HEK293 (cell line): ENCODE data around the gene DLK1.

ENCODE experiments used
- CTCF ChIA-PET: fragments of 350-600 bp; formaldehyde crosslinking; extraction: SDS; loops from one replicate; lab custom pipeline; 2021; ENCODE audit warnings: antibody characterized with exemption; lab: Yijun Ruan, JAX
- POLR2A ChIA-PET: fragments of 300-600 bp; formaldehyde crosslinking; extraction: SDS; loops from one replicate; lab custom pipeline; 2020; ENCODE audit warnings: antibody characterized with exemption, inconsistent platforms; lab: Yijun Ruan, JAX
- H3K27ac ChIP-seq: fragments of 200-500 bp; sonication (Bioruptor generic); 2 replicates; pipeline ENCODE4 v1.5.1; 2014; ENCODE audit warnings: low read depth, low read length, control low read depth, inconsistent platforms; ENCODE audit errors: extremely low read depth
- H3K36me3 ChIP-seq, 2 experiments: fragments of 200-500 bp in 1 of 2; sonication (Bioruptor generic) in 1 of 2; 1 replicate in 1 of 2; 2 replicates in 1 of 2; pipeline ENCODE4 v1.5.1; 2014 to 2017; ENCODE audit warnings: inconsistent platforms in 2 of 2, low read length in 2 of 2; ENCODE audit not compliant: control insufficient read depth in 2 of 2, insufficient read depth in 1 of 2
- H3K4me1 ChIP-seq: fragments of 200-500 bp; sonication (Bioruptor generic); 2 replicates; pipeline ENCODE4 v1.5.1; 2014; ENCODE audit warnings: mild to moderate bottlenecking, low read length, inconsistent platforms; ENCODE audit not compliant: control insufficient read depth, insufficient read depth
- H3K4me3 ChIP-seq: 2 replicates; pipeline ENCODE4 v1.5.1; 2011; ENCODE audit warnings: low read depth, mild to moderate bottlenecking, control low read depth, low read length, moderate library complexity
- H3K9me3 ChIP-seq: fragments of 200-500 bp; sonication (Bioruptor generic); 2 replicates; pipeline ENCODE4 v1.5.1; 2014; ENCODE audit warnings: low read depth, low read length, inconsistent platforms; ENCODE audit not compliant: control insufficient read depth, insufficient read depth
- EGR2 ChIP-seq: fragments of 450-650 bp; formaldehyde crosslinking; IDR thresholded peaks from 2 replicates; pipeline ENCODE4 v1.5.1; 2016; ENCODE audit warnings: low read depth, missing biosample characterization, missing genetic modification characterization
- GLIS2 ChIP-seq: fragments of 450-650 bp; formaldehyde crosslinking; IDR thresholded peaks from 2 replicates; pipeline ENCODE4 v1.5.1; 2016; ENCODE audit warnings: missing biosample characterization, missing genetic modification characterization
- KLF9 ChIP-seq: fragments of 450-650 bp; formaldehyde crosslinking; IDR thresholded peaks from 2 replicates; pipeline ENCODE4 v1.5.1; 2016; ENCODE audit warnings: missing biosample characterization, missing genetic modification characterization, low read depth
- SCRT2 ChIP-seq: fragments of 450-650 bp; formaldehyde crosslinking; IDR thresholded peaks from 2 replicates; pipeline ENCODE4 v1.5.1; 2016; ENCODE audit warnings: missing biosample characterization, missing genetic modification characterization
- SP2 ChIP-seq: fragments of 450-650 bp; formaldehyde crosslinking; IDR thresholded peaks from 2 replicates; pipeline ENCODE4 v1.5.1; 2016; ENCODE audit warnings: missing biosample characterization, missing genetic modification characterization
- ZBTB17 ChIP-seq: fragments of 450-650 bp; formaldehyde crosslinking; IDR thresholded peaks from 2 replicates; pipeline ENCODE4 v1.5.1; 2016; ENCODE audit warnings: missing biosample characterization, missing genetic modification characterization
- ZBTB7A ChIP-seq: fragments of 450-650 bp; formaldehyde crosslinking; IDR thresholded peaks from 2 replicates; pipeline ENCODE4 v1.5.1; 2016; ENCODE audit warnings: low read depth, missing biosample characterization, missing genetic modification characterization
- ZEB2 ChIP-seq: fragments of 450-650 bp; formaldehyde crosslinking; IDR thresholded peaks from 2 replicates; pipeline ENCODE4 v1.5.1; 2016; ENCODE audit warnings: missing biosample characterization, missing genetic modification characterization
- ZIC2 ChIP-seq: fragments of 450-650 bp; formaldehyde crosslinking; IDR thresholded peaks from 2 replicates; pipeline ENCODE4 v1.5.1; 2016; ENCODE audit warnings: missing biosample characterization, missing genetic modification characterization
- ZNF10 ChIP-seq: fragments of 450-650 bp; formaldehyde crosslinking; IDR thresholded peaks from 2 replicates; pipeline ENCODE4 v1.5.1; 2017; ENCODE audit warnings: missing biosample characterization, missing genetic modification characterization
- ZNF2 ChIP-seq: fragments of 450-650 bp; formaldehyde crosslinking; IDR thresholded peaks from 2 replicates; pipeline ENCODE4 v1.5.1; 2016; ENCODE audit warnings: missing biosample characterization, missing genetic modification characterization
- ZNF214 ChIP-seq: fragments of 450-650 bp; formaldehyde crosslinking; IDR thresholded peaks from 2 replicates; pipeline ENCODE4 v1.5.1; 2017; ENCODE audit warnings: missing biosample characterization, mild to moderate bottlenecking, missing genetic modification characterization, borderline replicate concordance
- ZNF239 ChIP-seq: fragments of 450-650 bp; formaldehyde crosslinking; IDR thresholded peaks from 2 replicates; pipeline ENCODE4 v1.5.1; 2016; ENCODE audit warnings: missing biosample characterization, missing genetic modification characterization
- ZNF292 ChIP-seq: fragments of 450-650 bp; formaldehyde crosslinking; IDR thresholded peaks from 2 replicates; pipeline ENCODE4 v1.5.1; 2016; ENCODE audit warnings: low read depth, missing biosample characterization, missing genetic modification characterization, borderline replicate concordance
- ZNF426 ChIP-seq: fragments of 450-650 bp; formaldehyde crosslinking; IDR thresholded peaks from 2 replicates; pipeline ENCODE4 v1.5.1; 2017; ENCODE audit warnings: missing biosample characterization, missing genetic modification characterization, mild to moderate bottlenecking, inconsistent platforms, moderate library complexity
- ZNF555 ChIP-seq: fragments of 450-650 bp; formaldehyde crosslinking; conservative IDR thresholded peaks from 2 replicates; pipeline ENCODE4 v1.5.1; 2017; ENCODE audit warnings: missing biosample characterization, mild to moderate bottlenecking, missing genetic modification characterization, inconsistent platforms
- ZNF560 ChIP-seq: fragments of 450-650 bp; formaldehyde crosslinking; IDR thresholded peaks from 2 replicates; pipeline ENCODE4 v1.5.1; 2017; ENCODE audit warnings: missing biosample characterization, missing genetic modification characterization, borderline replicate concordance
- ZNF660 ChIP-seq: fragments of 450-650 bp; IDR thresholded peaks from 2 replicates; pipeline ENCODE4 v1.5.1; 2018; ENCODE audit warnings: missing biosample characterization, mild to moderate bottlenecking, missing genetic modification characterization
- ZNF76 ChIP-seq: fragments of 450-650 bp; formaldehyde crosslinking; IDR thresholded peaks from 2 replicates; pipeline ENCODE4; 2016; ENCODE audit warnings: low read depth, missing biosample characterization, missing genetic modification characterization, borderline replicate concordance
- TF ChIP-seq, protein P1 (sequence below): fragments of 450-650 bp; formaldehyde crosslinking; IDR thresholded peaks from 2 replicates; pipeline ENCODE4 v1.5.1; 2016; ENCODE audit warnings: missing biosample characterization, missing genetic modification characterization

DLK1 gene

DNA sequence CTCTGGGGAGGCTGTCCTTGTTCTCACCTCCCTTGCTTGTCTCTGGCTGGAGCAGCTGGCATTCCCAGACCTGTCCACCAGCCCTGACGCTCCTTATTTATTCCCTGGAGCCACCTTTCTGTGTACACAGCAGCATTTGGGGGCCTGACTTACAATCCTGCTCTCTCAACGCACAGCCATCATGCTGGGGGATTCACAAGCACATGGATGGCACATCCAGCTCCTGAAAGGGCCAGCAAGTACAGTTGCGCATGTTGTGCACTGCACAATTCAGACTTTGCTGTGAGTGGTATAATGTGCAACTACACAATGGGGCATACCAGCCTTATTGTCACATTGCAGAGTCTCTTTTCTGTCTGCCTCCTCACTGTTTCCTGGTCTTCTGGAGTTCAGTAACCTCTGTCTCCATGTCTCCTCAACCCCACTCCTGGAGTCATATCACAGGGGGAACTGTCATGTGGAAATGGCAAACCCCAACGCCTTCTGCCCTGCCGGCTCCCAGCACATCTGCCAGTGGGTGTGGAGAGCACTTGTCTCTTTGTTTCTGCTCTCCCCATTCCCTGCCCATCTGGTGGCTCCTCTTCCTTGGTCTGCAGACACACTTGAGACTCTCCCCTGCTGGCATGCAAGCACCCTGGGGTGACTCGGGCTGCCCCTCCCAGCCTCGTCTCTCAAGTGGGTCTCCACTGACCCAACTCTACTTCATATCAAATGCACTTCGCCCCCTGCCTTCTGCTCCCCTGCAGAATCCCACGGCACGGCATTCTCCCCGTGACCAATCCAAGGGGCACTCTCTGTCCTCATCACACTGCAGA lies 58.0 kb downstream of the DLK1 start:
- H3K36me3 ChIP-seq, result no peaks in the 10 kb centered on the region
- no peak overlapping the region for H3K27ac ChIP-seq
- H3K4me3 ChIP-seq, result no peak overlapping the region
- CTCF ChIA-PET, result interaction anchor here (0.6 kb wide), 1 partner anchor 24 kb away, joined by 3 read pairs; no protein-coding TSS in a partner anchor
- TF ChIP-seq ZIC2 (tag by site-specific recombination) (peak; percentile 19; the same call in 1 of the 2 replicates), ZNF426 (no peak)
- TF ChIP-seq, all 188 proteins: peak for 1
- POLR2A ChIA-PET, result no interaction called here
- no peaks in the 10 kb centered on the region for H3K9me3 ChIP-seq
- H3K4me1 ChIP-seq, result no peaks in the 10 kb centered on the region

DNA sequence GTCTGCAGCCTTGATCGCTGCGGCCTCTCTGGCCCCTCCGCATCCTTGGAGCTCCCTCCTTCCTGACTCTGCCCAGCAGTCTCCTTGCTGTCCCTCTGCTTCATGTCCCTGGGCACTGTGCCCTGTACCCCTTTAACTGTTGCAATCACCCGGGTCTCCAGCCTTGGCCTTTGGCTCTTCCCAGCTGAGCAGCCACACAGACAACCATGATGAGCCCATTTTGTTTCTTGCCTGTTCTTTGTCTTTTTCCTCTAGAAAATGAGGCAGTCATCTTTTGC lies 58.6 kb downstream of the DLK1 start:
- Histone ChIP-seq H3K36me3 (no peaks in the 10 kb centered on the region), H3K4me3 (no peak overlapping the region), H3K9me3 (no peaks in the 10 kb centered on the region), H3K27ac (no peak overlapping the region), H3K4me1 (no peaks in the 10 kb centered on the region)
- CTCF ChIA-PET, result no interaction called here
- POLR2A ChIA-PET, result no interaction called here
- TF ChIP-seq ZBTB17 (tag by site-specific recombination), result no peak
- no peak for TF ChIP-seq ZNF214
- no peak for TF ChIP-seq ZNF560
- TF ChIP-seq ZNF555 (tag by site-specific recombination), result no peak
- TF ChIP-seq ZNF292, result no peak

DNA sequence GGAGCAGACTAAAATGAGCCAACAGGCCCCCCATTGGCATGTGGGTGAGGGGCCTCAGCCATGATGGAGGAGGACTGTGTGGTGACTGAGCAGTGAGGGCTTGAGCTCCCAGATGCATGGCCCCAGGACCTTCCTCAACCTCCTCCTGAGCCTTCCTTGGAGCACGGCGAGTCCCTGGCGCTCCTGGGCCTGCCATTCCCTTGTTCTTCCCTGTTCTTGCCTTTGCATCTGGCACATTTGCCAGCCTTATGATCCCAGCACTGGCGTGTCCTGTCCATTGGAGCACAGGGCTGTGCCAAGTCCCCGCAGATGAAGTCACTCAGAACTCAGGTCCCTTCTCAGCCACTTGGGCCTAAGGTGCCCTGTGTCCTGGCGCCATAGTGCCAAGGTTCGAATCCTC lies 58.9 kb downstream of the DLK1 start:
- no peak for TF ChIP-seq ZNF239 (tag by site-specific recombination)
- TF ChIP-seq SCRT2 (tag by site-specific recombination), result no peak
- no peak for TF ChIP-seq SP2 (tag by site-specific recombination)
- no peak for TF ChIP-seq EGR2
- TF ChIP-seq, all 188 proteins: peak for 0
- Histone ChIP-seq H3K9me3 (no peaks in the 10 kb centered on the region), H3K36me3 (no peaks in the 10 kb centered on the region), H3K4me1 (no peaks in the 10 kb centered on the region), H3K27ac (no peak overlapping the region), H3K4me3 (no peak overlapping the region)
- ChIA-PET POLR2A (no interaction called here), CTCF (no interaction called here)

DNA sequence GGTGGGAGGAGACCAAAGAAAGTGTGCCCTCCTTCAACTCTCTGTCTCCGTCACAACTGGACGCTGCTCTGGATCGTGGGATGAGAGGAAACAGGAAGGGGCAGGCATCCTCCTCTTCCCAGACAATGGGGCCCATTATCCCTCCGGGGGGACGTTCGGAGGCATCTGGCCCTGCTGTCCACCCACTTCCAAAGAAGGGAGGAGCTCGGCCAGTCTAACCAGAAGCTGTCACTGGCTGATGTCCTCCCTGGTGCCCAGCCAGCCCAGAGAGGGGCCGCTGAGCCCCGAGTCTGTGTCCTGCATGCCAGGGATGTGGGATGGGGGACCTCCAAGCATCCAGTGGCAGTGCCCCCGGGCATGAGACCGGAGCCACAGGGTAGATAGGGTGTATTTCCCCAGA lies 59.4 kb downstream of the DLK1 start:
- TF ChIP-seq ZNF10, result no peak
- TF ChIP-seq ZNF660 (tag by site-specific recombination), result no peak
- TF ChIP-seq ZBTB7A, result no peak
- TF ChIP-seq ZEB2, result no peak
- TF ChIP-seq ZNF76, result no peak
- TF ChIP-seq KLF9 (tag by site-specific recombination), result no peak
- TF ChIP-seq GLIS2 (tag by site-specific recombination), result no peak
- no peak for TF ChIP-seq ZNF2 (tag by site-specific recombination)
- TF ChIP-seq, protein P1, sequence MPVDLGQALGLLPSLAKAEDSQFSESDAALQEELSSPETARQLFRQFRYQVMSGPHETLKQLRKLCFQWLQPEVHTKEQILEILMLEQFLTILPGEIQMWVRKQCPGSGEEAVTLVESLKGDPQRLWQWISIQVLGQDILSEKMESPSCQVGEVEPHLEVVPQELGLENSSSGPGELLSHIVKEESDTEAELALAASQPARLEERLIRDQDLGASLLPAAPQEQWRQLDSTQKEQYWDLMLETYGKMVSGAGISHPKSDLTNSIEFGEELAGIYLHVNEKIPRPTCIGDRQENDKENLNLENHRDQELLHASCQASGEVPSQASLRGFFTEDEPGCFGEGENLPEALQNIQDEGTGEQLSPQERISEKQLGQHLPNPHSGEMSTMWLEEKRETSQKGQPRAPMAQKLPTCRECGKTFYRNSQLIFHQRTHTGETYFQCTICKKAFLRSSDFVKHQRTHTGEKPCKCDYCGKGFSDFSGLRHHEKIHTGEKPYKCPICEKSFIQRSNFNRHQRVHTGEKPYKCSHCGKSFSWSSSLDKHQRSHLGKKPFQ (tag by site-specific recombination), result no peak
- no peak overlapping the region for H3K27ac ChIP-seq

More for the DNA sequence above, 59.4 kb downstream of the DLK1 start:
- no peak overlapping the region for H3K4me3 ChIP-seq
- no peaks in the 10 kb centered on the region for H3K36me3 ChIP-seq
- ChIA-PET CTCF (no interaction called here), POLR2A (no interaction called here)
- H3K9me3 ChIP-seq, result no peaks in the 10 kb centered on the region
- no peaks in the 10 kb centered on the region for H3K4me1 ChIP-seq
